ENCODE data around the gene IL31RA.

IL31RA gene

GRCh38 chr5:55841976-55842375 lies 9.2 kb upstream of the IL31RA start:
- H3K4me3 ChIP-seq (ENCODE audit: low read length), result no peak overlapping the region
- no peaks in the 10 kb centered on the region for H3K4me1 ChIP-seq (ENCODE audit: control insufficient read depth, low read depth, low read length)
- H3K27me3 ChIP-seq (ENCODE audit: control insufficient read depth, insufficient read depth, low read length), result no peaks in the 10 kb centered on the region
- H3K36me3 ChIP-seq (ENCODE audit: control insufficient read depth, low read depth, low read length), result no peaks in the 10 kb centered on the region
- H3K9ac ChIP-seq (ENCODE audit: low read length), result no peak overlapping the region
- H3K27ac ChIP-seq (ENCODE audit: low read length), result no peak overlapping the region
- H3K9me3 ChIP-seq (ENCODE audit: control insufficient read depth, low read depth, low read length), result no peaks in the 10 kb centered on the region

GRCh38 chr5:55847837-55848236 lies 3.3 kb upstream of the IL31RA start:
- no peak overlapping the region for H3K9ac ChIP-seq (ENCODE audit: low read length)
- no peaks in the 10 kb centered on the region for H3K36me3 ChIP-seq (ENCODE audit: control insufficient read depth, low read depth, low read length)
- no peaks in the 10 kb centered on the region for H3K4me1 ChIP-seq (ENCODE audit: control insufficient read depth, low read depth, low read length)
- H3K27ac ChIP-seq (ENCODE audit: low read length), result no peak overlapping the region
- H3K27me3 ChIP-seq (ENCODE audit: control insufficient read depth, insufficient read depth, low read length), result no peaks in the 10 kb centered on the region
- H3K9me3 ChIP-seq (ENCODE audit: control insufficient read depth, low read depth, low read length), result no peaks in the 10 kb centered on the region
- no peak overlapping the region for H3K4me3 ChIP-seq (ENCODE audit: low read length)

- Histone ChIP-seq H3K27me3 (ENCODE audit: control insufficient read depth, insufficient read depth, low read length) (no peaks in the 10 kb centered on the region), H3K9me3 (ENCODE audit: control insufficient read depth, low read depth, low read length) (no peaks in the 10 kb centered on the region), H3K36me3 (ENCODE audit: control insufficient read depth, low read depth, low read length) (no peaks in the 10 kb centered on the region), H3K4me3 (ENCODE audit: low read length) (no peak overlapping the region), H3K27ac (ENCODE audit: low read length) (no peak overlapping the region), H3K9ac (ENCODE audit: low read length) (no peak overlapping the region), H3K4me1 (ENCODE audit: control insufficient read depth, low read depth, low read length) (no peaks in the 10 kb centered on the region)
These were observed 2.4 kb upstream of the IL31RA start for GRCh38 chr5:55848783-55849182.

- H3K9ac ChIP-seq (ENCODE audit: low read length), result no peak overlapping the region
- no peaks in the 10 kb centered on the region for H3K36me3 ChIP-seq (ENCODE audit: control insufficient read depth, low read depth, low read length)
- no peaks in the 10 kb centered on the region for H3K9me3 ChIP-seq (ENCODE audit: control insufficient read depth, low read depth, low read length)
- H3K4me1 ChIP-seq (ENCODE audit: control insufficient read depth, low read depth, low read length), result no peaks in the 10 kb centered on the region
- no peak overlapping the region for H3K4me3 ChIP-seq (ENCODE audit: low read length)
- no peak overlapping the region for H3K27ac ChIP-seq (ENCODE audit: low read length)
- no peaks in the 10 kb centered on the region for H3K27me3 ChIP-seq (ENCODE audit: control insufficient read depth, insufficient read depth, low read length)
These were observed 470 bp downstream of the IL31RA start for GRCh38 chr5:55851675-55851979.

GRCh38 chr5:55852503-55852902 lies 1.3 kb downstream of the IL31RA start:
- Histone ChIP-seq H3K9ac (ENCODE audit: low read length) (no peak overlapping the region), H3K27ac (ENCODE audit: low read length) (no peak overlapping the region)

GRCh38 chr5:55853041-55853670 lies 2.0 kb downstream of the IL31RA start:
- no peaks in the 10 kb centered on the region for H3K4me1 ChIP-seq (ENCODE audit: control insufficient read depth, low read depth, low read length)
- no peaks in the 10 kb centered on the region for H3K36me3 ChIP-seq (ENCODE audit: control insufficient read depth, low read depth, low read length)
- no peak overlapping the region for H3K27ac ChIP-seq (ENCODE audit: low read length)
- H3K4me3 ChIP-seq (ENCODE audit: low read length), result no peak overlapping the region
- no peak overlapping the region for H3K9ac ChIP-seq (ENCODE audit: low read length)
- H3K9me3 ChIP-seq (ENCODE audit: control insufficient read depth, low read depth, low read length), result no peaks in the 10 kb centered on the region
- H3K27me3 ChIP-seq (ENCODE audit: control insufficient read depth, insufficient read depth, low read length), result no peaks in the 10 kb centered on the region

More at GRCh38 chr5:55852503-55852902, 1.3 kb downstream of the IL31RA start:
- H3K36me3 ChIP-seq (ENCODE audit: control insufficient read depth, low read depth, low read length), result no peaks in the 10 kb centered on the region
- H3K4me1 ChIP-seq (ENCODE audit: control insufficient read depth, low read depth, low read length), result no peaks in the 10 kb centered on the region
- H3K9me3 ChIP-seq (ENCODE audit: control insufficient read depth, low read depth, low read length), result no peaks in the 10 kb centered on the region
- H3K27me3 ChIP-seq (ENCODE audit: control insufficient read depth, insufficient read depth, low read length), result no peaks in the 10 kb centered on the region
- H3K4me3 ChIP-seq (ENCODE audit: low read length), result no peak overlapping the region

GRCh38 chr5:55853818-55854217 lies 2.7 kb downstream of the IL31RA start:
- Histone ChIP-seq H3K9ac (ENCODE audit: low read length) (no peak overlapping the region), H3K9me3 (ENCODE audit: control insufficient read depth, low read depth, low read length) (no peaks in the 10 kb centered on the region), H3K4me1 (ENCODE audit: control insufficient read depth, low read depth, low read length) (no peaks in the 10 kb centered on the region), H3K4me3 (ENCODE audit: low read length) (no peak overlapping the region), H3K36me3 (ENCODE audit: control insufficient read depth, low read depth, low read length) (no peaks in the 10 kb centered on the region), H3K27ac (ENCODE audit: low read length) (no peak overlapping the region), H3K27me3 (ENCODE audit: control insufficient read depth, insufficient read depth, low read length) (no peaks in the 10 kb centered on the region)

- Histone ChIP-seq H3K27me3 (ENCODE audit: control insufficient read depth, insufficient read depth, low read length) (no peaks in the 10 kb centered on the region), H3K9ac (ENCODE audit: low read length) (no peak overlapping the region), H3K36me3 (ENCODE audit: control insufficient read depth, low read depth, low read length) (no peaks in the 10 kb centered on the region), H3K4me1 (ENCODE audit: control insufficient read depth, low read depth, low read length) (no peaks in the 10 kb centered on the region), H3K27ac (ENCODE audit: low read length) (no peak overlapping the region), H3K9me3 (ENCODE audit: control insufficient read depth, low read depth, low read length) (no peaks in the 10 kb centered on the region), H3K4me3 (ENCODE audit: low read length) (no peak overlapping the region)
These were observed 4.4 kb downstream of the IL31RA start for GRCh38 chr5:55855509-55855908.

- Histone ChIP-seq H3K9ac (ENCODE audit: low read length) (no peak overlapping the region), H3K4me3 (ENCODE audit: low read length) (no peak overlapping the region)
These were observed 5.5 kb downstream of the IL31RA start for GRCh38 chr5:55856516-55857246.

GRCh38 chr5:55857247-55857640 lies 6.1 kb downstream of the IL31RA start:
- H3K4me3 ChIP-seq (ENCODE audit: low read length), result no peak overlapping the region
- H3K27me3 ChIP-seq (ENCODE audit: control insufficient read depth, insufficient read depth, low read length), result no peaks in the 10 kb centered on the region
- no peaks in the 10 kb centered on the region for H3K4me1 ChIP-seq (ENCODE audit: control insufficient read depth, low read depth, low read length)
- no peak overlapping the region for H3K9ac ChIP-seq (ENCODE audit: low read length)
- no peaks in the 10 kb centered on the region for H3K36me3 ChIP-seq (ENCODE audit: control insufficient read depth, low read depth, low read length)
- no peaks in the 10 kb centered on the region for H3K9me3 ChIP-seq (ENCODE audit: control insufficient read depth, low read depth, low read length)
- no peak overlapping the region for H3K27ac ChIP-seq (ENCODE audit: low read length)

More at GRCh38 chr5:55856516-55857246, 5.5 kb downstream of the IL31RA start:
- H3K4me1 ChIP-seq (ENCODE audit: control insufficient read depth, low read depth, low read length), result no peaks in the 10 kb centered on the region
- no peak overlapping the region for H3K27ac ChIP-seq (ENCODE audit: low read length)
- no peaks in the 10 kb centered on the region for H3K9me3 ChIP-seq (ENCODE audit: control insufficient read depth, low read depth, low read length)
- H3K36me3 ChIP-seq (ENCODE audit: control insufficient read depth, low read depth, low read length), result no peaks in the 10 kb centered on the region
- no peaks in the 10 kb centered on the region for H3K27me3 ChIP-seq (ENCODE audit: control insufficient read depth, insufficient read depth, low read length)

- H3K36me3 ChIP-seq (ENCODE audit: control insufficient read depth, low read depth, low read length), result no peaks in the 10 kb centered on the region
- H3K4me1 ChIP-seq (ENCODE audit: control insufficient read depth, low read depth, low read length), result no peaks in the 10 kb centered on the region
- H3K27me3 ChIP-seq (ENCODE audit: control insufficient read depth, insufficient read depth, low read length), result no peaks in the 10 kb centered on the region
- no peak overlapping the region for H3K27ac ChIP-seq (ENCODE audit: low read length)
- no peak overlapping the region for H3K9ac ChIP-seq (ENCODE audit: low read length)
- no peak overlapping the region for H3K4me3 ChIP-seq (ENCODE audit: low read length)
- H3K9me3 ChIP-seq (ENCODE audit: control insufficient read depth, low read depth, low read length), result no peaks in the 10 kb centered on the region
These were observed 6.9 kb downstream of the IL31RA start for GRCh38 chr5:55858104-55858503.

GRCh38 chr5:55860288-55860687 lies 9.1 kb downstream of the IL31RA start:
- no peak overlapping the region for H3K9ac ChIP-seq (ENCODE audit: low read length)
- no peaks in the 10 kb centered on the region for H3K4me1 ChIP-seq (ENCODE audit: control insufficient read depth, low read depth, low read length)
- H3K9me3 ChIP-seq (ENCODE audit: control insufficient read depth, low read depth, low read length), result no peaks in the 10 kb centered on the region
- H3K4me3 ChIP-seq (ENCODE audit: low read length), result no peak overlapping the region
- H3K27me3 ChIP-seq (ENCODE audit: control insufficient read depth, insufficient read depth, low read length), result no peaks in the 10 kb centered on the region
- no peaks in the 10 kb centered on the region for H3K36me3 ChIP-seq (ENCODE audit: control insufficient read depth, low read depth, low read length)
- no peak overlapping the region for H3K27ac ChIP-seq (ENCODE audit: low read length)

Measured in iPS-18a (cell line).